Measurements from ENCODE around the gene NOXO1. TPM values are rescaled to one million over a fixed set of nuclear protein-coding genes. Genes with fewer than 3 reads are reported as not detected.

Gene NOXO1
- total RNA-seq, 6 experiments from 2014 or later: 0.28 to 0.46 (median 0.45) TPM; not detected in 3

GRCh38 chr16:2023092-2024031, 42.1 kb upstream of the NOXO1 start:
- H3K4me3 Mint-ChIP-seq: peak overlapping the region; percentile 80
- DNase-seq: peak; percentile 80
- H3K9me3 Mint-ChIP-seq: no peaks in the 10 kb centered on the region
- peak overlapping the region; percentile 68 for H3K27ac Mint-ChIP-seq
- H3K27me3 Mint-ChIP-seq (ENCODE audit: insufficient read depth): peaks cover 9% of the 10 kb centered on the region
- no peaks in the 10 kb centered on the region for H3K36me3 Mint-ChIP-seq (ENCODE audit: low read depth)
- peaks cover 29% of the 10 kb centered on the region for H3K4me1 Mint-ChIP-seq (ENCODE audit: low read depth)
- peak; percentile 98 for TF ChIP-seq CTCF (IDR thresholded peaks at IDR 0.05)

GRCh38 chr16:2022723-2023091, 41.4 kb upstream of the NOXO1 start:
- peak overlapping the region; percentile 80 for H3K4me3 Mint-ChIP-seq
- peak overlapping the region; percentile 68 for H3K27ac Mint-ChIP-seq
- DNase-seq: peak; percentile 47
- TF ChIP-seq CTCF (IDR thresholded peaks at IDR 0.05): no peak
- H3K9me3 Mint-ChIP-seq: no peaks in the 10 kb centered on the region
- peaks cover 9% of the 10 kb centered on the region for H3K27me3 Mint-ChIP-seq (ENCODE audit: insufficient read depth)
- peaks cover 23% of the 10 kb centered on the region for H3K4me1 Mint-ChIP-seq (ENCODE audit: low read depth)
- H3K36me3 Mint-ChIP-seq (ENCODE audit: low read depth): no peaks in the 10 kb centered on the region

GRCh38 chr16:2019921-2020831, 38.9 kb upstream of the NOXO1 start:
- peak overlapping the region; percentile 51; the same call in 1 of the 2 replicates for H3K4me3 Mint-ChIP-seq
- TF ChIP-seq CTCF (IDR thresholded peaks at IDR 0.05): no peak

GRCh38 chr16:2019518-2019920, 38.2 kb upstream of the NOXO1 start, which contains the start of gene NPW:
NPW (plus strand) TSS chr16:2019785.
- no peak for TF ChIP-seq CTCF (IDR thresholded peaks at IDR 0.05)
- DNase-seq: no peak
- Mint-ChIP-seq H3K9me3 (no peaks in the 10 kb centered on the region), H3K27me3 (ENCODE audit: insufficient read depth) (peaks cover 9% of the 10 kb centered on the region), H3K4me3 (peak within 1 kb of the TSS; percentile 51; the same call in 1 of the 2 replicates), H3K4me1 (ENCODE audit: low read depth) (peaks cover 19% of the 10 kb centered on the region), H3K27ac (no peak within 1 kb of the TSS), H3K36me3 (ENCODE audit: low read depth) (no peaks in the 10 kb centered on the region)

More at GRCh38 chr16:2019921-2020831, 38.9 kb upstream of the NOXO1 start:
- peaks cover 9% of the 10 kb centered on the region for H3K27me3 Mint-ChIP-seq (ENCODE audit: insufficient read depth)
- H3K36me3 Mint-ChIP-seq (ENCODE audit: low read depth): no peaks in the 10 kb centered on the region
- H3K9me3 Mint-ChIP-seq: no peaks in the 10 kb centered on the region
- H3K27ac Mint-ChIP-seq: no peak overlapping the region
- no peak for DNase-seq
- peaks cover 19% of the 10 kb centered on the region for H3K4me1 Mint-ChIP-seq (ENCODE audit: low read depth)

- H3K4me3 Mint-ChIP-seq: no peak overlapping the region
Observed at GRCh38 chr16:2016407-2016922, 35.2 kb upstream of the NOXO1 start.

More at GRCh38 chr16:2016407-2016922, 35.2 kb upstream of the NOXO1 start:
- Mint-ChIP-seq H3K4me1 (ENCODE audit: low read depth) (no peaks in the 10 kb centered on the region), H3K36me3 (ENCODE audit: low read depth) (no peaks in the 10 kb centered on the region), H3K9me3 (no peaks in the 10 kb centered on the region), H3K27ac (no peak overlapping the region), H3K27me3 (ENCODE audit: insufficient read depth) (peaks cover 5% of the 10 kb centered on the region)
- no peak for DNase-seq
- TF ChIP-seq CTCF (IDR thresholded peaks at IDR 0.05): peak; percentile 71; the same call in 1 of the 2 replicates

All from HFFc6 (cell line).